Mesendoderm (in vitro differentiated cells): Measurements from ENCODE around the gene ROBO2.

Source experiments
- DNase-seq: peaks from one replicate; pipeline ENCODE4 v3.0.0; 2013
- H2AK5ac ChIP-seq: 2 replicates; pipeline ENCODE4 v1.6.1; 2013; ENCODE audit warnings: low read length, inconsistent platforms
- H2BK120ac ChIP-seq: 2 replicates; pipeline ENCODE4 v1.6.1; 2013; ENCODE audit warnings: low read depth, mild to moderate bottlenecking, low read length, moderate library complexity, mixed read lengths
- H2BK15ac ChIP-seq: replicated peaks from 2 replicates; pipeline ENCODE4 v1.6.1; 2013; ENCODE audit warnings: low read depth, mild to moderate bottlenecking, moderate library complexity
- H2BK5ac ChIP-seq: 2 replicates; pipeline ENCODE4 v1.6.1; 2013; ENCODE audit warnings: low read length, inconsistent platforms
- H3K18ac ChIP-seq: 2 replicates; pipeline ENCODE4 v1.6.1; 2013; ENCODE audit warnings: mild to moderate bottlenecking, low read length, mixed read lengths
- H3K23ac ChIP-seq: one replicate; pipeline ENCODE4 v1.6.1; 2013; ENCODE audit warnings: low read length
- H3K27ac ChIP-seq: 2 replicates; pipeline ENCODE4 v1.5.1; 2013; ENCODE audit warnings: low read depth, mild to moderate bottlenecking, inconsistent platforms, low read length, moderate library complexity
- H3K27me3 ChIP-seq: 2 replicates; pipeline ENCODE4 v1.6.1; 2013; ENCODE audit warnings: low read length, control low read depth, mild to moderate bottlenecking, inconsistent platforms; ENCODE audit not compliant: insufficient read depth, poor library complexity
- H3K36me3 ChIP-seq: 2 replicates; pipeline ENCODE4 v1.6.1; 2013; ENCODE audit warnings: low read length, inconsistent platforms; ENCODE audit not compliant: control insufficient read depth, insufficient read depth
- H3K4ac ChIP-seq: one replicate; pipeline ENCODE4 v1.6.1; 2013; ENCODE audit warnings: low read depth, mild to moderate bottlenecking, low read length, moderate library complexity
- H3K4me1 ChIP-seq: 2 replicates; pipeline ENCODE4 v1.6.1; 2013; ENCODE audit warnings: low read depth, low read length, inconsistent platforms; ENCODE audit not compliant: control insufficient read depth
- H3K4me2 ChIP-seq: 2 replicates; pipeline ENCODE4 v1.6.1; 2013; ENCODE audit warnings: low read length
- H3K4me3 ChIP-seq: 2 replicates; pipeline ENCODE4 v1.5.1; 2013; ENCODE audit warnings: mild to moderate bottlenecking, low read length
- H3K56ac ChIP-seq: one replicate; pipeline ENCODE4 v1.6.1; 2013; ENCODE audit warnings: low read length
- H3K79me1 ChIP-seq: 2 replicates; pipeline ENCODE4 v1.6.1; 2013; ENCODE audit warnings: low read length, inconsistent platforms
- H3K79me2 ChIP-seq: 2 replicates; pipeline ENCODE4 v1.6.1; 2013; ENCODE audit warnings: mild to moderate bottlenecking, low read length; ENCODE audit not compliant: control insufficient read depth, insufficient read depth
- H3K9ac ChIP-seq: 2 replicates; pipeline ENCODE4 v1.6.1; 2013; ENCODE audit warnings: low read length, inconsistent platforms
- H4K5ac ChIP-seq: one replicate; pipeline ENCODE4 v1.6.1; 2013; ENCODE audit warnings: low read length
- H4K8ac ChIP-seq: one replicate; pipeline ENCODE4 v1.6.1; 2013; ENCODE audit warnings: low read depth, mild to moderate bottlenecking, control low read depth, low read length, moderate library complexity
- WGBS: extraction: QIAGEN DNeasy Blood & Tissue Kit; methylation state at CpG from one replicate; pipeline ENCODE4 v1.1.7; 2013; ENCODE audit warnings: low lambda C conversion rate, missing lambda C conversion rate; ENCODE audit not compliant: insufficient coverage; ENCODE audit errors: extremely low coverage; 5-methylcytosine and 5-hydroxymethylcytosine counted together

ROBO2 gene

GRCh38 chr3:77125966-77126365 is 86.1 kb downstream of the ROBO2 start:
- Histone ChIP-seq H4K8ac (no peak overlapping the region), H3K23ac (no peak overlapping the region), H2BK15ac (no peak overlapping the region), H3K4me2 (no peak overlapping the region), H3K4me1 (no peaks in the 10 kb centered on the region), H3K79me2 (no peaks in the 10 kb centered on the region), H3K27ac (no peak overlapping the region), H2BK5ac (no peak overlapping the region), H3K79me1 (no peaks in the 10 kb centered on the region), H3K36me3 (no peaks in the 10 kb centered on the region), H4K5ac (no peak overlapping the region), H2BK120ac (no peak overlapping the region), H3K4ac (no peak overlapping the region), H2AK5ac (no peak overlapping the region), H3K9ac (no peak overlapping the region), H3K4me3 (no peak overlapping the region), H3K18ac (no peak overlapping the region), H3K27me3 (no peaks in the 10 kb centered on the region), H3K56ac (no peak overlapping the region)
- WGBS, result no CpG with 5 or more reads among the region's 3 CpGs
- no peak for DNase-seq

GRCh38 chr3:77134769-77135168 is 94.9 kb downstream of the ROBO2 start:
- WGBS, result no CpG with 5 or more reads among the region's 12 CpGs
- no peak overlapping the region for H4K8ac ChIP-seq
- no peak overlapping the region for H3K4me3 ChIP-seq
- H3K4me1 ChIP-seq, result no peaks in the 10 kb centered on the region
- H2BK15ac ChIP-seq, result no peak overlapping the region
- no peak overlapping the region for H3K23ac ChIP-seq
- no peak overlapping the region for H3K18ac ChIP-seq
- no peak overlapping the region for H2BK120ac ChIP-seq
- no peak overlapping the region for H3K4ac ChIP-seq
- H3K4me2 ChIP-seq, result no peak overlapping the region
- H3K56ac ChIP-seq, result no peak overlapping the region
- H2BK5ac ChIP-seq, result no peak overlapping the region
- H3K27ac ChIP-seq, result no peak overlapping the region
- no peaks in the 10 kb centered on the region for H3K79me1 ChIP-seq
- no peaks in the 10 kb centered on the region for H3K27me3 ChIP-seq
- H3K9ac ChIP-seq, result no peak overlapping the region
- no peak overlapping the region for H2AK5ac ChIP-seq
- H4K5ac ChIP-seq, result no peak overlapping the region
- no peak for DNase-seq
- H3K36me3 ChIP-seq, result no peaks in the 10 kb centered on the region
- no peaks in the 10 kb centered on the region for H3K79me2 ChIP-seq

GRCh38 chr3:77137559-77137958 is 97.7 kb downstream of the ROBO2 start:
- Histone ChIP-seq H3K27ac (no peak overlapping the region), H4K5ac (no peak overlapping the region), H3K4me1 (no peaks in the 10 kb centered on the region), H3K23ac (no peak overlapping the region), H3K9ac (no peak overlapping the region), H2BK5ac (no peak overlapping the region), H3K27me3 (no peaks in the 10 kb centered on the region), H3K4ac (no peak overlapping the region), H3K4me3 (no peak overlapping the region), H2BK15ac (no peak overlapping the region), H3K4me2 (no peak overlapping the region), H3K79me2 (no peaks in the 10 kb centered on the region), H2AK5ac (no peak overlapping the region), H3K36me3 (no peaks in the 10 kb centered on the region), H3K18ac (no peak overlapping the region), H2BK120ac (no peak overlapping the region), H3K56ac (no peak overlapping the region), H4K8ac (no peak overlapping the region), H3K79me1 (no peaks in the 10 kb centered on the region)
- DNase-seq, result no peak
- no CpG with 5 or more reads among the region's 5 CpGs for WGBS

GRCh38 chr3:77139624-77140023 is 99.7 kb downstream of the ROBO2 start:
- no peaks in the 10 kb centered on the region for H3K27me3 ChIP-seq
- H3K23ac ChIP-seq, result no peak overlapping the region
- no peak overlapping the region for H3K4ac ChIP-seq
- no peak overlapping the region for H3K4me3 ChIP-seq
- H2AK5ac ChIP-seq, result no peak overlapping the region
- H2BK15ac ChIP-seq, result no peak overlapping the region
- no peak overlapping the region for H3K56ac ChIP-seq
- H3K79me2 ChIP-seq, result no peaks in the 10 kb centered on the region
- no peak for DNase-seq
- H3K18ac ChIP-seq, result no peak overlapping the region
- no peak overlapping the region for H3K4me2 ChIP-seq
- H3K4me1 ChIP-seq, result no peaks in the 10 kb centered on the region
- H2BK120ac ChIP-seq, result no peak overlapping the region
- H3K36me3 ChIP-seq, result no peaks in the 10 kb centered on the region
- WGBS, result no CpG with 5 or more reads among the region's 3 CpGs
- no peak overlapping the region for H3K27ac ChIP-seq
- no peak overlapping the region for H4K5ac ChIP-seq
- no peak overlapping the region for H2BK5ac ChIP-seq
- no peak overlapping the region for H3K9ac ChIP-seq
- no peak overlapping the region for H4K8ac ChIP-seq
- no peaks in the 10 kb centered on the region for H3K79me1 ChIP-seq

GRCh38 chr3:77141423-77141822 is 101.5 kb downstream of the ROBO2 start:
- Histone ChIP-seq H3K4me1 (no peaks in the 10 kb centered on the region), H3K27me3 (no peaks in the 10 kb centered on the region), H2BK15ac (no peak overlapping the region), H4K8ac (no peak overlapping the region), H3K56ac (no peak overlapping the region), H3K4me2 (no peak overlapping the region), H3K36me3 (no peaks in the 10 kb centered on the region), H3K18ac (no peak overlapping the region), H3K4me3 (no peak overlapping the region), H2AK5ac (no peak overlapping the region), H3K79me1 (no peaks in the 10 kb centered on the region), H2BK120ac (no peak overlapping the region), H2BK5ac (no peak overlapping the region), H3K27ac (no peak overlapping the region), H4K5ac (no peak overlapping the region), H3K4ac (no peak overlapping the region), H3K79me2 (no peaks in the 10 kb centered on the region), H3K23ac (no peak overlapping the region), H3K9ac (no peak overlapping the region)
- DNase-seq, result no peak
- WGBS, result no CpG with 5 or more reads among the region's 3 CpGs

GRCh38 chr3:77142578-77142977 is 102.7 kb downstream of the ROBO2 start:
- Histone ChIP-seq H3K23ac (no peak overlapping the region), H2BK5ac (no peak overlapping the region), H4K5ac (no peak overlapping the region), H3K79me2 (no peaks in the 10 kb centered on the region), H2BK120ac (no peak overlapping the region), H3K4me2 (no peak overlapping the region), H2BK15ac (no peak overlapping the region), H3K4ac (no peak overlapping the region), H4K8ac (no peak overlapping the region), H3K9ac (no peak overlapping the region), H3K36me3 (no peaks in the 10 kb centered on the region), H3K4me1 (no peaks in the 10 kb centered on the region), H3K56ac (no peak overlapping the region), H3K4me3 (no peak overlapping the region), H2AK5ac (no peak overlapping the region), H3K27ac (no peak overlapping the region), H3K18ac (no peak overlapping the region), H3K27me3 (no peaks in the 10 kb centered on the region), H3K79me1 (no peaks in the 10 kb centered on the region)
- peak; percentile 5 for DNase-seq
- no CpG with 5 or more reads among the region's 6 CpGs for WGBS
